H1 (cell line): Measurements from ENCODE around the gene PHLPP2. TPM values are rescaled to one million over a fixed set of nuclear protein-coding genes. Genes with fewer than 3 reads are reported as not detected.

Experiments
- CTCF ChIA-PET: fragments of 300-600 bp; sonication (Branson Sonifier 250); formaldehyde crosslinking; loops from one replicate; lab custom pipeline; 2021; ENCODE audit not compliant: partially characterized antibody; lab: Charles Lee
- POLR2A ChIA-PET: fragments of 300-600 bp; sonication (Branson Sonifier 250); formaldehyde crosslinking; loops from one replicate; lab custom pipeline; 2021; ENCODE audit warnings: inconsistent platforms; ENCODE audit not compliant: partially characterized antibody; lab: Charles Lee
- DNase-seq, 2 experiments: peaks; one replicate each; pipeline versions ENCODE4 v3.0.0 to v3.0.0-alpha.2; 2010 to 2022; ENCODE audit warnings: low spot score in 2 of 2, low read depth in 1 of 2, mixed read lengths in 1 of 2
- FAIRE-seq: peaks from 2 replicates; lab custom pipeline; 2011; peaks lifted over from hg19 to GRCh38; lab: Jason Lieb, UNC
- H2AFZ ChIP-seq: 2 replicates; pipeline ENCODE4 v1.8.1; 2012; ENCODE audit warnings: low read length, inconsistent platforms
- H2AK5ac ChIP-seq: 2 replicates; pipeline ENCODE4 v1.6.1; 2013; ENCODE audit warnings: low read depth, low read length
- H2BK120ac ChIP-seq: replicated peaks from 2 replicates; pipeline ENCODE3; 2013; ENCODE audit warnings: low read depth, low read length, inconsistent platforms
- H2BK12ac ChIP-seq: 2 replicates; pipeline ENCODE4 v1.6.1; 2013; ENCODE audit warnings: low read depth, low read length
- H2BK15ac ChIP-seq: 2 replicates; pipeline ENCODE4 v1.6.1; 2013; ENCODE audit warnings: low read length
- H2BK20ac ChIP-seq: 2 replicates; pipeline ENCODE4 v1.6.1; 2013; ENCODE audit warnings: low read length
- H2BK5ac ChIP-seq: 2 replicates; pipeline ENCODE4 v1.6.1; 2013; ENCODE audit warnings: low read depth, low read length
- H3K14ac ChIP-seq: 2 replicates; pipeline ENCODE4 v1.6.1; 2013; ENCODE audit warnings: inconsistent platforms; ENCODE audit not compliant: insufficient read length
- H3K18ac ChIP-seq: 2 replicates; pipeline ENCODE4 v1.6.1; 2013; ENCODE audit warnings: low read length; ENCODE audit errors: extremely low read depth
- H3K23ac ChIP-seq: 2 replicates; pipeline ENCODE4 v1.6.1; 2013; ENCODE audit warnings: inconsistent platforms; ENCODE audit not compliant: insufficient read length
- H3K23me2 ChIP-seq: 2 replicates; pipeline ENCODE4 v1.6.1; 2013; ENCODE audit warnings: low read depth, low read length
- H3K27ac ChIP-seq: 2 replicates; pipeline ENCODE4 v1.6.1; 2011; ENCODE audit warnings: low read depth, low read length, inconsistent platforms
- H3K27me3 ChIP-seq, 4 experiments: replicated peaks in 1 of 4; 1 replicate in 1 of 4; 2 replicates in 3 of 4; pipeline versions ENCODE4 v1.6.1 to v1.8.1; 2011 to 2013; ENCODE audit warnings: low read length in 3 of 4, mild to moderate bottlenecking in 3 of 4, inconsistent platforms in 2 of 4, mixed read lengths in 2 of 4, moderate library complexity in 1 of 4; ENCODE audit not compliant: control insufficient read depth in 3 of 4, insufficient read depth in 3 of 4; ENCODE audit errors: extremely low read depth in 1 of 4
- H3K36me3 ChIP-seq, 4 experiments: 2 replicates each; pipeline versions ENCODE4 v1.6.1 to v1.8.1; 2011 to 2013; ENCODE audit warnings: mild to moderate bottlenecking in 4 of 4, low read length in 3 of 4, moderate library complexity in 2 of 4, control low read depth in 1 of 4, inconsistent platforms in 1 of 4; ENCODE audit not compliant: insufficient read depth in 4 of 4, control insufficient read depth in 2 of 4
- H3K4ac ChIP-seq: replicated peaks from 2 replicates; pipeline ENCODE3; 2013; ENCODE audit warnings: low read length, low read depth, mixed read lengths, inconsistent platforms; ENCODE audit not compliant: insufficient read length
- H3K4me1 ChIP-seq, 4 experiments: replicated peaks in 1 of 4; 1 replicate in 1 of 4; 2 replicates in 3 of 4; pipeline versions ENCODE4 v1.6.1 to v1.8.1; 2011 to 2013; ENCODE audit warnings: low read length in 3 of 4, inconsistent platforms in 2 of 4, mixed read lengths in 1 of 4; ENCODE audit not compliant: insufficient read depth in 4 of 4, control insufficient read depth in 3 of 4
- H3K4me2 ChIP-seq, 2 experiments: 2 replicates each; pipeline versions ENCODE4 v1.6.1 to v1.8.1; 2011 to 2013; ENCODE audit warnings: low read depth in 2 of 2, low read length in 2 of 2, control low read depth in 1 of 2, inconsistent platforms in 1 of 2, mild to moderate bottlenecking in 1 of 2; ENCODE audit not compliant: insufficient read depth in 1 of 2
- H3K4me3 ChIP-seq, 4 experiments: fragments of 200-600, 300-600 bp in 1 of 4; sonication (generic), shearing (Covaris generic), sonication (Bioruptor Twin) in 1 of 4; 2 replicates each; pipeline versions ENCODE4 v1.5.1 to v1.8.1; 2011 to 2016; ENCODE audit warnings: low read length in 4 of 4, low read depth in 3 of 4, control low read depth in 2 of 4, inconsistent platforms in 2 of 4, mild to moderate bottlenecking in 2 of 4, mixed read lengths in 1 of 4, moderate library complexity in 1 of 4; ENCODE audit not compliant: insufficient read depth in 2 of 4; ENCODE audit errors: extremely low read depth in 1 of 4
- H3K56ac ChIP-seq: replicated peaks from 2 replicates; pipeline ENCODE3; 2013; ENCODE audit warnings: low read depth, mild to moderate bottlenecking, mixed read lengths, low read length, inconsistent platforms; ENCODE audit not compliant: insufficient read length
- H3K79me1 ChIP-seq: 2 replicates; pipeline ENCODE4 v1.6.1; 2013; ENCODE audit warnings: low read depth, low read length, control low read depth
- H3K79me2 ChIP-seq, 2 experiments: 2 replicates each; pipeline versions ENCODE4 v1.6.1 to v1.8.1; 2012 to 2013; ENCODE audit warnings: low read length in 2 of 2, mild to moderate bottlenecking in 2 of 2, inconsistent platforms in 1 of 2; ENCODE audit not compliant: insufficient read depth in 2 of 2, control insufficient read depth in 1 of 2
- H3K9ac ChIP-seq, 4 experiments: replicated peaks in 1 of 4; 1 replicate in 1 of 4; 2 replicates in 3 of 4; pipeline versions ENCODE4 v1.6.1 to v1.8.1; 2011 to 2013; ENCODE audit warnings: low read depth in 3 of 4, low read length in 3 of 4, control low read depth in 2 of 4, mild to moderate bottlenecking in 2 of 4, moderate library complexity in 2 of 4, inconsistent platforms in 1 of 4; ENCODE audit errors: extremely low read depth in 1 of 4
- H3K9me3 ChIP-seq, 2 experiments: 2 replicates each; pipeline versions ENCODE4 v1.6.1 to v1.8.1; 2012 to 2013; ENCODE audit warnings: mild to moderate bottlenecking in 2 of 2, moderate library complexity in 2 of 2, control low read depth in 1 of 2, inconsistent platforms in 1 of 2, low read depth in 1 of 2, low read length in 1 of 2, mixed read lengths in 1 of 2; ENCODE audit not compliant: insufficient read depth in 2 of 2
- H4K20me1 ChIP-seq, 2 experiments: replicated peaks in 1 of 2; 2 replicates each; pipeline versions ENCODE3 to v1.8.1; 2011 to 2013; ENCODE audit warnings: inconsistent platforms in 2 of 2, low read length in 2 of 2, mild to moderate bottlenecking in 1 of 2; ENCODE audit not compliant: insufficient read depth in 2 of 2, control insufficient read depth in 1 of 2
- H4K5ac ChIP-seq: 2 replicates; pipeline ENCODE4 v1.6.1; 2013; ENCODE audit warnings: low read length, low read depth, mixed read lengths, inconsistent platforms; ENCODE audit not compliant: insufficient read length
- H4K8ac ChIP-seq: 2 replicates; pipeline ENCODE4 v1.8.0; 2013; ENCODE audit warnings: mild to moderate bottlenecking, moderate library complexity, low read length, inconsistent platforms; ENCODE audit not compliant: insufficient read depth; ENCODE audit errors: extremely low read depth
- H4K91ac ChIP-seq: replicated peaks from 2 replicates; pipeline ENCODE3; 2013; ENCODE audit warnings: low read length, mixed read lengths, inconsistent platforms; ENCODE audit not compliant: insufficient read length
- ASH2L ChIP-seq: fragments of 200-600, 300-600 bp; sonication (generic); IDR thresholded peaks from one replicate; pipeline ENCODE4 v1.7.1; 2017; ENCODE audit warnings: low read length
- CBX8 ChIP-seq: fragments of 300-800, 300-1000 bp; sonication (generic); IDR thresholded peaks from 2 replicates; pipeline ENCODE4 v1.7.1; 2016; ENCODE audit warnings: low read depth, low read length, borderline replicate concordance
- CEBPB ChIP-seq: IDR thresholded peaks from 2 replicates; pipeline ENCODE4 v1.6.1; 2012; ENCODE audit warnings: low read depth, low read length
- CHD1 ChIP-seq: IDR thresholded peaks from 2 replicates; pipeline ENCODE4 v1.6.1; 2012; ENCODE audit warnings: low read depth, low read length, improper control_type of control experiment
- CHD2 ChIP-seq: IDR thresholded peaks from 2 replicates; pipeline ENCODE4 v1.6.1; 2012; ENCODE audit warnings: low read length, improper control_type of control experiment
- CREB1 ChIP-seq: IDR thresholded peaks from 2 replicates; pipeline ENCODE4 v1.6.1; 2012; ENCODE audit warnings: inconsistent platforms
- EZH2 ChIP-seq: fragments of 200-600 bp; sonication (generic); IDR thresholded peaks from 2 replicates; pipeline ENCODE4 v1.7.1; 2012; ENCODE audit warnings: low read depth, mild to moderate bottlenecking, moderate library complexity, low read length, inconsistent platforms; ENCODE audit not compliant: severe bottlenecking
- FOSL1 ChIP-seq: IDR thresholded peaks from 2 replicates; pipeline ENCODE4 v1.6.1; 2011; ENCODE audit warnings: mild to moderate bottlenecking, low read depth, low read length, moderate library complexity; ENCODE audit not compliant: insufficient read depth
- HDAC6 ChIP-seq: IDR thresholded peaks from one replicate; pipeline ENCODE4 v1.7.1; 2012; ENCODE audit warnings: low read depth, mild to moderate bottlenecking, inconsistent platforms, low read length, moderate library complexity
- KDM5A ChIP-seq: fragments of 200-600 bp; IDR thresholded peaks from 2 replicates; pipeline ENCODE4 v1.7.1; 2012; ENCODE audit warnings: mild to moderate bottlenecking, low read length, inconsistent platforms, mixed read lengths
- NANOG ChIP-seq: IDR thresholded peaks from 2 replicates; pipeline ENCODE4 v1.6.1; 2011; ENCODE audit warnings: low read length, low read depth, mild to moderate bottlenecking, inconsistent platforms; ENCODE audit not compliant: insufficient read depth, poor library complexity, severe bottlenecking
- RAD21 ChIP-seq, 2 experiments: IDR thresholded peaks in 1 of 2; conservative IDR thresholded peaks in 1 of 2; 2 replicates each; pipeline ENCODE4 v1.6.1; 2011; ENCODE audit warnings: low read depth in 2 of 2, low read length in 2 of 2, improper control_type of control experiment in 1 of 2, inconsistent platforms in 1 of 2, mild to moderate bottlenecking in 1 of 2, moderate library complexity in 1 of 2
- SUZ12 ChIP-seq: fragments of 200-600 bp; sonication (generic); IDR thresholded peaks from 2 replicates; pipeline ENCODE4 v1.6.1; 2012; ENCODE audit warnings: mild to moderate bottlenecking, inconsistent platforms, low read length, moderate library complexity, mixed read lengths
- TAF7 ChIP-seq: optimal IDR thresholded peaks from 2 replicates; pipeline ENCODE3; 2011; ENCODE audit warnings: low read depth, mild to moderate bottlenecking, inconsistent platforms, low read length, moderate library complexity, borderline replicate concordance
- YY1 ChIP-seq: IDR thresholded peaks from 2 replicates; pipeline ENCODE4 v1.6.1; 2011; ENCODE audit warnings: low read depth, mild to moderate bottlenecking, low read length
- WGBS, 2 experiments: shearing (Covaris generic) in 1 of 2; methylation state at CpG; one replicate each; pipeline versions ENCODE4 v1.1.6 to v1.1.7; 2013 to 2015; ENCODE audit warnings: low lambda C conversion rate in 2 of 2, mixed read lengths in 2 of 2, inconsistent platforms in 1 of 2, low coverage in 1 of 2, missing lambda C conversion rate in 1 of 2; ENCODE audit not compliant: insufficient replicate concordance in 2 of 2, insufficient coverage in 1 of 2, insufficient read length in 1 of 2; ENCODE audit errors: extremely low coverage in 1 of 2, missing lambda C conversion rate in 1 of 2; 5-methylcytosine and 5-hydroxymethylcytosine counted together
- polyA plus RNA-seq, 7 experiments: library from polyadenylated mRNA; depleted of rRNA in 3 of 7; stranded (reverse) in 5 of 7; unstranded in 2 of 7; fragments of >200 nt in 5 of 7; fragments of 200-250 nt in 2 of 7; gene quantifications; 1 replicate in 5 of 7; 2 replicates in 1 of 7; 4 replicates in 1 of 7; pipeline versions ENCODE4 v1.2.1 to v1.2.3, GENCODE V29; 2011 to 2013; ENCODE audit warnings: missing spikeins in 2 of 7, mixed read lengths in 2 of 7
- total RNA-seq: library from RNA; stranded (reverse); fragmentation: NEBNext Ultra II Directional; extraction: Animal tissue kit (Norgen Biotek cat#: 25700); gene quantifications from 2 replicates; pipeline ENCODE4 v1.2.1, GENCODE V29; 2021

PHLPP2 gene
- total and polyA plus RNA-seq, 2 of the 8 experiments (the other 6 are each of a cell fraction or from before 2014, with no cell fraction given), result 7.3 to 12.9 TPM

- Histone ChIP-seq H2AFZ (no peak overlapping the region), H3K23ac (no peak overlapping the region), H3K23me2 (no peaks in the 10 kb centered on the region), H2BK120ac (no peak overlapping the region), H3K56ac (no peak overlapping the region), H3K14ac (no peak overlapping the region), H4K20me1 (peaks cover 2 to 11% of the 10 kb centered on the region in 2 experiments), H2BK5ac (no peak overlapping the region), H3K27ac (no peak overlapping the region), H3K27me3 (no peaks in the 10 kb centered on the region), H3K9me3 (no peaks in the 10 kb centered on the region), H4K91ac (no peak overlapping the region), H2BK15ac (no peak overlapping the region), H3K9ac (no peak overlapping the region), H3K4me1 (no peaks in the 10 kb centered on the region), H4K5ac (no peak overlapping the region), H3K79me2 (no peaks in the 10 kb centered on the region), H4K8ac (no peak overlapping the region), H3K36me3 (peaks cover under 1 to 21% (median 3%) of the 10 kb centered on the region in 4 experiments; a peak in 6 of 8 replicates), H3K79me1 (no peaks in the 10 kb centered on the region), H2BK12ac (no peak overlapping the region), H3K18ac (no peak overlapping the region), H3K4me3 (no peak overlapping the region), H3K4ac (no peak overlapping the region), H3K4me2 (no peak overlapping the region), H2BK20ac (no peak overlapping the region), H2AK5ac (no peak overlapping the region)
- DNase-seq (no peak), FAIRE-seq (no peak)
- POLR2A ChIA-PET, result interaction anchor here (1.6 kb wide), 1 partner anchor 13 kb away, joined by 4 read pairs; no protein-coding TSS in a partner anchor
- 79% methylated on average over 7 of the region's 7 CpGs; no CpG with 5 or more reads in 1 of the 2 experiments for WGBS, 2 experiments
- CTCF ChIA-PET, result interaction anchor here (1.0 to 2.1 kb wide), 5 partner anchors 8 to 235 kb away, joined by 3 to 6 read pairs (median 4); no protein-coding TSS in a partner anchor
- TF ChIP-seq CEBPB (no peak), ASH2L (no peak), NANOG (no peak), HDAC6 (no peak), RAD21 (IDR thresholded peaks at IDR 0.05 in 1 of 2, conservative IDR thresholded peaks at IDR 0.05 in 1 of 2; ENCODE audit: low read depth in 2 of 2, low read length in 2 of 2) (no peak), CREB1 (no peak), CBX8 (no peak), FOSL1 (no peak), EZH2 (no peak), KDM5A (no peak), SUZ12 (no peak), YY1 (no peak), TAF7 (no peak), CHD2 (no peak), CHD1 (no peak)
Observed at GRCh38 chr16:71647391-71647790, 77.1 kb downstream of the PHLPP2 start.
